Dendritic cell treated with granulocyte-macrophage colony-stimulating factor and Interleukin-4, amounts not matched to agents 40 ng/mL and 50 ng/mL, for 4 days (primary cell): ENCODE results near the gene DEPP1.

Source experiments
- H3K27ac Mint-ChIP-seq: one replicate; pipeline ENCODE4 v1.8.0; 2022; ENCODE audit warnings: mild to moderate bottlenecking, mixed read lengths
- H3K27me3 Mint-ChIP-seq: one replicate; pipeline ENCODE4 v1.8.0; 2022; ENCODE audit warnings: mild to moderate bottlenecking, mixed read lengths
- H3K36me3 Mint-ChIP-seq: one replicate; pipeline ENCODE4 v1.8.0; 2022; ENCODE audit warnings: low read depth, mixed read lengths
- H3K4me1 Mint-ChIP-seq: one replicate; pipeline ENCODE4 v1.8.0; 2022; ENCODE audit warnings: low read depth, mixed read lengths
- H3K4me3 Mint-ChIP-seq: one replicate; pipeline ENCODE4 v1.8.0; 2022; ENCODE audit warnings: mild to moderate bottlenecking, moderate library complexity, mixed read lengths
- H3K9me3 Mint-ChIP-seq: one replicate; pipeline ENCODE4 v1.8.0; 2022; ENCODE audit warnings: mixed read lengths
- intact Hi-C: fragments of 100-400 bp; cut with micrococcal nuclease; formaldehyde crosslinking; loops from one replicate; pipeline ENCODE4 v1.15.0; 2022

DEPP1 gene

DNA sequence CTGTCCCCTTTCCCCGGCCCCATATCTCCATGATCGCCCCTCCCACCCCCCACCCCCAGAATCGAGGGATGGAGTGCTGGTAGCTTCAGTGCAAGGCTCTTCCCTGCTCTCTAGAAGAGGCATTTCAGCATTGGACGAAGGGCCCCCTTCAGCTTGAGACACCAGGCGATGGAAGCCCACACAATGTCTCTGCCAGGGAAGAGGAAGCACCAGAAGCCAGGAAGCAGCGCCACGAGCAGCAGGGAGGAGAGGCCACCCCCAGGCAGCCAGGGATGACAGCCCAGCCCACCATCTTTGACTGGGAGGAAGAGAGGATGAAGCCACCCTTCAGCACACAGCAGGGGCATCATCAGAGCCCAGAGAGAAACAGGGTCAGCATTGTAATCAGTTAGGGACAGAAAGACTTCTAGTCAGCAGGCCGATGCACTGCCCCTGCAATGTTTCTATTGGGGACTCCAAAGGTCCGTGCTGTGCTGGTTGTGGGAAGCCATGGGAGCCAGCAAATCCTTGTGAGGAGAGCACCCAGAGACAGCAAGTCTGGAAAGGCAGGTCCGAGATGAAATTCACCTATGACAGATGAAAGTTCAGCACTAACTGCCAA is 51.8 kb downstream of the DEPP1 start:
- intact Hi-C loops = no loop called here
- peaks cover 7% of the 10 kb centered on the region for H3K27me3 Mint-ChIP-seq
- H3K36me3 Mint-ChIP-seq = no peaks in the 10 kb centered on the region
- H3K4me3 Mint-ChIP-seq = no peak overlapping the region
- H3K9me3 Mint-ChIP-seq = no peaks in the 10 kb centered on the region
- peaks cover 9% of the 10 kb centered on the region for H3K4me1 Mint-ChIP-seq
- no peak overlapping the region for H3K27ac Mint-ChIP-seq
